ENCODE results near the gene WWOX.

WWOX gene

DNA sequence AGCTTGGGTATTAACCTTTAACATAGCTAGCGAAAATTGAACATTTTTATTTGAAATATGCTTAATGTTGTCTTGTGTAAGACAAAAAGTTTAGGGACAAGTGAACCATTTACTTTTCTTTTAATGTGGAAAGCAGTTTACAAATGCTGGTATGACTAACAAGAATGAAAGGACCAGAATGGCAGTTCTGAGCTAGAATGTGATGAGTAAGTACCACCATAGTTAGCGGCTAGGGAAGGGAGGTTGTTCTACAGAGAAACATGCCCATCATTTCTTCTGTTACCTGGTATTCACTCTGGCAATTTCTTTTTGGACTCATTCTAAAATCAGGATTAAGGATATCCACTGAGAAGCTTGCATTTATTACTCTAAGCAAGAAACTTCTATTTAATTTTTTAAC, 121.1 kb downstream of the WWOX start:
- no peak overlapping the region for H3K4me3 ChIP-seq (ENCODE audit: low read depth, low read length)

DNA sequence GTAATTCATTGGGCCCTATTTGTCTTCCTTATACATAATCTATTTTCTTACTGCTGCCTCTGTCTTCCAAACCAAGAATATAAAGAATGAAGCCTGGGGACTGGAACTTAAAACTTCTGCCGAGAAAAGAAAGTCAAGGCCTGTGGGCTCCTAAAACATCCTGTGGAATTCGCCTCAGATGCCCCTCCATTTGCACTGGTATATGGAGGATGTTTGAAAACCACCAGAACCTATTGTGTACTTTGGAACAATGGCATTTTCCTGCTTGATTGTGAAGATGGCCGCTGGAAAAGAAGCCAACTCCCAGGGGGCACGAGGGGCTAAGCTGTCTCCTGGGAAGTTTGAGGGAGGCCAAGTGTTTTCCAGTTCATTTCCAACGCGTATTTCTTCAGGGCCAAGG, 122.4 kb downstream of the WWOX start:
- no peak overlapping the region for H3K4me3 ChIP-seq (ENCODE audit: low read depth, low read length)

DNA sequence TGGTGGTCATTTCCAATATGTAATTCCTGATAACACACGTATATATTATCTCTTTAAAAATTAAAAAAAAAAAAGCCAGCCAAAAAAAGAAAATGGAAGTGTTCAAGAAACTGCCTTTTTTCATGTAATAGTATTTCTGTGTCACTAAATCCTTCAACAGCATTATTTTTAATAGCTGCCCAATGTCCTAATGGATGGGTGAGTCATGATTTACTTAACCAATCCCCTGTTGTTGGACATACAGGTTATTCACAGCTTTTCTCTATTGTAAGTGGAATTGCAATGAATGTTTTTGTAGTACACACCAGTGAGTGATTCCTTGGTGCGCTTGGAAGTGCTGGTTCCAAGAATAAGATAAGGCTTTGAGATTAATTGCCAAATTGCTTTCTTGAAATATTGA, 124.9 kb downstream of the WWOX start:
- no peak overlapping the region for H3K4me3 ChIP-seq (ENCODE audit: low read depth, low read length)

DNA sequence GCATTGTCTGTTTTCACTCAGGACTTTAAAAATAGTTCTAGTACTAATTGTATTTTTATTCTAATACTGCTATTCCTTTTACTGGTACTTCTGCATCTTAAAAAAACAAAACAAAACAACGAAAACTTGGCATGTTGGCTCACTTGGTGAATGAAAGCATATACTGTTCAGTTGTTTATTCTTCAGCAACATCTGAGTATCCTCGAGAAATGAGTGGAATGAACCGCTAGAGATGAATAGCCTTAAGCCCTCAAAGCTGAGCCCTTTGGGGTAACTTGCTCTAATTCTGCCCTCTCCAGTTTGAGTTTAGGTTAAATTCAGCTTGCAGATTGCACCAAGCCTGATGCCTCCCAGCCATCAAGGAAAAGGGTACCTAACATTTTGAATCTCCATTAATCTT, 126.5 kb downstream of the WWOX start:
- no peak overlapping the region for H3K4me3 ChIP-seq (ENCODE audit: low read depth, low read length)

DNA sequence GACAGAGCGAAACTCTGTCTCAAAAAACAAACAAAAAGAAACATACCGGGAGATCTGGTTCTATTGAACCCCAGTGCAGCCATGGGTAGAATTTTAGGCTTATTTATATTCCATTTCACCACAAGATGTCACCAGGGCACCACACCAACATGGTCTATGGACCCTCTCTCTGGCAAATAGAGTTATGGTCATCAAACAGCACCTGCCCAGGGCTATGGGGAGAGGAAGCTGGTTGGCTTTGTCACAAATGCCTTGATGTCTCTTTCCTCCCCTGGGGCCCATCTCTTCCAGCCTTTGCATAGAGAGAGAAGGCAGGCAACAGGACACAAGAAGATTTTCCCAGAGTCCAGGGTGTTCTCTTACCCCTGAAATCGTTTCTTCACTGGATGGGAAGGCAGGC, 128.4 kb downstream of the WWOX start:
- no peak overlapping the region for H3K4me3 ChIP-seq (ENCODE audit: low read depth, low read length)

DNA sequence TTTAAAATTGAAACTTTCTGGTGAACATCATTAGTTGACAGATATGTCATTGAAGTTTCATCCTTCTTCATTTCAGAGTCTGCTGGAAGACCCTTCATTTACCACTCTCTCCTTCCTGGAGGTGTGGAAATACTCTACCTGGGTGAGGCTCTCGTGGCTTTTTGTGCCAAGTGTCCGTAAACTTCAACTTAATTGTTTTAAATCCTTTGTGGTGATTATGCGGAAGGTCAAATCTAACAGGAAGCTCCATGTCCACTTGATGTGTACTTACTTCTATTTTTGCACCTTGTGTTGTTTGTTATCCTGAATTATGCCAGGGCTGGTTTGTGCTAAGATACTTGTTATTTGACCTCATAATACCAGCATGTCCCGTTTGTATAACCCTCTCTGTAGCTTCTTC, 129.2 kb downstream of the WWOX start:
- H3K4me3 ChIP-seq (ENCODE audit: low read depth, low read length), result no peak overlapping the region

DNA sequence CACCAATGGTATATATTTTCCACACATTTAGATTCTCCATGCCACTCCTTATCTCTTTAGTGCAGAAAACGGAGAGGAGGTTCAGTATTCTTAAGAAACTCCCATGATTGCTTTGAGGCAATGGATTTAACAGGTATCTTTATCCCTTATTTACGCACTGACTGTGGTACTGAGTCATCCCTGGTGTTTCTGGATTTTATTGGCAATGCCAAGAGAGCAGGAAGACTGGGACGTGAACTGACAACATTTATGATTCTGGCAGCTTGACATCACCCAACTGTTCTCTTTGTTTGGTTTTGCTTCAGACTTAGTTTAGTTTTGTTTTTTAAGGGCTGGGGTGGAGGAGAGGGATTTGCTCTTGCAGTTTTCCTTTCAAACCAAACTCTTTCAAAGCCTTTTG, 131.4 kb downstream of the WWOX start:
- H3K4me3 ChIP-seq (ENCODE audit: low read depth, low read length), result no peak overlapping the region

DNA sequence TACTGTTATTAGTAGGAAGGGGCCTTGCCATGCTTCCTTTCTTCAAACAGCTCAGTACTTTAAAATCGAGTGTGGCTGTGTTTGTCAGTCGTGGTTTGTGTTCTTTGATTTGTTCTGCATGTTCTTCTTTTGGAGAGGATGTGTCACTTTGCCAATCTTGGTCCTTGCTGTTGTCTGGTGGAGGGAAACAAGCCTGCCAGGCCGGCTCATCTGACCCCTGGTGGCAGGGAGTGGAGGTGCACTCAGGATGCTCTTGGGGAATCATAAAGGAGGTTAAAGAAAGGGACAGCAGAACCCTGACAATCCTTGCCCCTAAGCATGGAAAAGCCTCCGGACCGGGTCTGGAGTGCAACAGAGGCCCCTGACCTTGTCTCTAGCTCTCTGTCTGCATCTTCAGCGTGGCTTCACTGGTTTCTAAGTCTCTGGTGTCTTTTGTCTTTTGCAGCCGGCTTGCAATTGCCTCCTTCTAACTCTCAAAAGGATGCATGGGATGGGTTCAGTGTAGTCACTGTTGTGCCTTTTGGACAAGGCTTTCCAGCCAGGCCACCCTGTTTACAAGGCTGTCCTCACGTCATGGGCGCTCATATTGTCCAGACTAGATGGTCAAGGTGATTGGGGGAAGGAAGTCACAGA, 135.8 kb downstream of the WWOX start:
- no peak overlapping the region for H3K4me3 ChIP-seq (ENCODE audit: low read depth, low read length)

DNA sequence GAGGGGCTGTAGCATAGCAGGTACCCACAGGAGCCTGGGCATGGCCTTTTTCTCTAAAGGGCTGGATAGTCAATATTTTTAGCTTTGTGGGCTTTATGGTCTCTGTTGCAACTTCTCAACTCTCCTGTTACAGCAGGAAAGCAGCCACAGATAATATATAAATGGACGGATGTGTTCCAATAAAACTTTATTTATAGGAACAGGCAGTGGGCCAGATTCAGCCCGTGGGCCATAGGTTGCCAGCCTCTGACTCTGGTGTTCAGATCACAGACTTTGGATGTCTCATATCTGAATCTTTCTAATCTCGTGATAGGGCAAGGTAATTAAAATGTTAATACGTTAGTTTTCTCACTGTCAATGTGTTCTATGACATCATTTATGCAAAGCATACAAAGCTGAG, 136.4 kb downstream of the WWOX start:
- H3K4me3 ChIP-seq (ENCODE audit: low read depth, low read length), result no peak overlapping the region

DNA sequence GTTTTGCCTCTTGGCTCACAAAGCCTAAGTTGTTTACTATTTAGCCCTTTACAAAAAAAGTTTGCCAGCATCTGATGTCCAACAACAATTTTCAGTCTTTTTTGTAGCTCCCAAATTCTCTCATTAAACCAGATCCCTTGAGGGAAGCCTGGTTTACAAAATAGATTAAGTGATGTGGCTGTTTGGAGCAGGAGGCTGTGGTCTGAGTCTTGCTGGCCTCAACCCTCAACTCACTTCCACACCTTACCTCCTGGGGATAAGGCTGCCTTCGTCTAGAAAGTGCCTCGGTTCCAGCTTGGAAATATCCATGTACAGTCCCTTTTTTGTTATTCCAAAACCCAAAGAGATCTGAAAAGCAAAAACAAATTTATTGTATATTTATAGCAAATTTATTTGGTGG, 138.4 kb downstream of the WWOX start:
- H3K4me3 ChIP-seq (ENCODE audit: low read depth, low read length), result no peak overlapping the region

DNA sequence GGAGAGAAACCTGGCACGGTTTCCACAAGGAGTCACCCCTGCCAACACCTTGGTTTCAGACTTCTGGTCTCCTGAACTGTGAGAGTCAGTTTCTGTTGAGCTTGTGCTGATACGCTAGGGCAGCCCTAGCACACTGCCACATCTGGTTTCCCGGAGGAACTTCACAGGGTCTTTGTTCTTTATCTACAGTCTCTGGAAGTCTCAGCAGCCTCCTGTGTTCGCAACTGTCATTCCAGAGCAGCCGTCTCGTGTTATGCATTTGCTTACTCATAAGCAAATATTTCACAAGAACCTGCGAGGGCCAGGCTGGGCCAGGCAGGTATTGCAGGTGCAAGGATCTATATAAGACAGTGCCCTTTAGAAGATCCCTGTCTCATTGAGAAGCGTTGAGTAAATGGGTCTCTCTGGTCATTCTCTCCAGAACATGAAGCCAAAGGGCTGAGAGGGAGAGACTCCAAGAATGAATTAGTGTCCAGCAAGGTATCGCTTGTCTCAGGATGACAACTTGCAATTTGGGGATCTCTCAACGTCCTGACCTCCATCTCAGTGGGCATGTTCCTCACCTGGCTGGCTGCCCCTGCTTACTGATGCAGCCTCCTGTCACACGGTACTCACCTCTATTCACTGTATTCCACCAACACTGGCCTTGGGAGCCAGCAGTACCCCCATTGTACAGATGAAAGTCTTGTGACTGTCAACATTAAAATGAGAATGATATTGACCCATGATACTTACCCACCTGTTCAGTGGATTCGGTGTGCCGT, 141.2 kb downstream of the WWOX start:
- H3K4me3 ChIP-seq (ENCODE audit: low read depth, low read length), result no peak overlapping the region

DNA sequence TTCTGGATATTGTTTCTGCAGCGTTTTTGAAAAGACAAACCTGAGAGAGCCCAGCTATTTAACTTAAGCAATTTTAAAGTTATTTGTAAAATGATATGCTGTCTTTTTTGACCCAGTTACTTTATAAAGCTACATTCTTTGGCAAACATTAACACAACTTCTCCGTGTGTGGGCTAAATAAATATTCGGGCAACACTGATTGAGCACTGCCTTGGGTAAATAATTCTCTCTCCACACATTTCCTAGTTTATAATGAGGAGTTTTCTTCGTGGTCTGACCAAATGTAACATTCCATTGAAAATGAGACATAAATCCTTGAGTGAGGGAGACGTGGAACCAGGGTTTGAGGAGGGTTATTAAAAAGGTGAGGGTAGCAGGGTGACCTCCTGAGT, 142.8 kb downstream of the WWOX start:
- no peak overlapping the region for H3K4me3 ChIP-seq (ENCODE audit: low read depth, low read length)

DNA sequence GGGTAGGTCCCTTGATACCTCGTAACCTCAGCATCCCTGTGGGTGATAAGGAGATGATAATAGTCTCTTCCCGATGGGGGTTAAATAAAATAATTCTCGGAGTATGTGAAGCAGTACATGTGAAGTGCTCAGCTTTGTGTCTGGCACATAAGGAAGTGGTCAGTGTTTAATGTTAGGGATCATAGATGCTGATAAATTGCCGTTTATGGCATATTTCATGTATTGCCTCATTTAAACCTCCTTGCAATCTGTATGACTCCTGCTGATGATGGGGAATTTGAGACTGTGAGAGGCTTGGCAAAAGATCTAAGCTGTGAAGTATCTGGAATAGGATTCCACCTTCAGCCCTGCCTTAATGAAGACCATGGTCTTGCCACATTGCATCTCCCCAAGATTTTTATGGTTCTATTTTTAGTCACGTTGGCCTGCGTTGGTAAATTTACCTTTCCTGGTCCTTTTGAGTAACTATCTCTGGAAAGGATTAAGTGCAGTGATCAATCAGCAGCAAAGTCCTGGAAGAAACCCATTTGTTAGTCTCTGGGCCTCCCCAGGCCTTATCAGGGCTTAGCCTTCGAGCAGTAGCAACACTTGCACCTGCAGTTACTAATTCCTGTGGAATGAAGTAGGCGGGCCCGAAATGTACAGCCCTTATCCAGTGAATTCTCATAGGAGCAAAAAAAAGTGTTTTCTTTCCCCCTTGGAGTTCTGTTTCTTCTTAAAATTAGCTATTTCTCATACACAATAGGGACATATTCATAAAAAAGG, 144.9 kb downstream of the WWOX start:
- H3K4me3 ChIP-seq (ENCODE audit: low read depth, low read length), result no peak overlapping the region

DNA sequence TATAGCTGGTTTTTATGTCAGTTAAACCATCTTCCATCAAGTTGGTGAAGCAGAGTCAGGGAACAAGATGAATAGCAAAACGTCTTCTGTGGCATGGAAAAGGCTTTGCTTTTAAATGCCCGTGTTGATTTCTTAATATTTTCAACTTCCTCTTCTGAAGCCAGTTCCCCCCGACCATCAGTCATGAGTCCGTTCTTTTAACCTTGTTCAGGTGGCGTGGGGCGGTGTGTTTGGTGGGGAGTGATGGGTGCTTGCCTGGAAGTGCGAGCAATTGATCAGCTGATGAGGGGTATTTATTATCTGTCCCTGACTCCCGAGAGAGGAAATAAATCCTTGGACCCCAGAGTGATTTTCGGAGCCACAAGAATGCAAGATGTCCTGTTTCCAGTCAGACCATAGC, 147.1 kb downstream of the WWOX start:
- H3K4me3 ChIP-seq (ENCODE audit: low read depth, low read length), result no peak overlapping the region

DNA sequence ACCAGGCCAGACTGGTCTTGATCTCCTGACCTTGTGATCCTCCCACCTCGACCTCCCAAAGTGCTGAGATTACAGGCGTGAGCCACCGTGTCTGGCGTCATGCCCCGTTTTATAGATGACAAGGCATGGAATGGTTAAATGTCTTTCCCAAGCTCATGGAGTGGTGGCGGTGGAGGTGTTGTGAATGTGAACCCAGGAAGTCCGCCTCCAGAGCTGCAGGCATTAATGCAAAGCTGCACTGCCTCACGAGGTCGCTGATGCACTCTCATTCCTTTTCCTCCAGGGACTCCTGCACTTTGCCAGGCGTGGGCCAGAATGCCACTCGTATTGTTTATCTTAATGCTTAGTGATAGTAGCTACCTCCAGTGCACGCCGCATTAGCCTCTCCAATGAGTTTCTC, 149.6 kb downstream of the WWOX start:
- H3K4me3 ChIP-seq (ENCODE audit: low read depth, low read length), result no peak overlapping the region

DNA sequence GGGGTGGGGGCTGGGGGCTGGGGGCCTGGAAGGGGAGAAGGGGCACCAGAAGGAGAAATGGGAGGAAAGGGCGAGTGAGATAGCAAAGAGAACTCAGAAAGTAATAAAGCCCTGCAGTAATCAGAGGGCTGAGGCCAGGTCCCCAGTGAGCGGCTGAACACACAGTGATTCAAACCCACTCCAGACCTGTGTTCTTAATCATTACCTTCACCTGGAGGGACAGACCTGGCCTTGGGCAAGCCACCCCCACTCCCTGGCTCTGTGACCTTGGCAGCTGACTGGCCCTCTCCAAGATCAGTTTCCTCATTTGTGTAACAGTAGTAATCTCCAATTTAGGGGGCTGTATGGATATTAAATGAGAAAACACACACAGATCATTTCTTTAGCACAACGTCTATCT, 150.4 kb downstream of the WWOX start:
- no peak overlapping the region for H3K4me3 ChIP-seq (ENCODE audit: low read depth, low read length)

DNA sequence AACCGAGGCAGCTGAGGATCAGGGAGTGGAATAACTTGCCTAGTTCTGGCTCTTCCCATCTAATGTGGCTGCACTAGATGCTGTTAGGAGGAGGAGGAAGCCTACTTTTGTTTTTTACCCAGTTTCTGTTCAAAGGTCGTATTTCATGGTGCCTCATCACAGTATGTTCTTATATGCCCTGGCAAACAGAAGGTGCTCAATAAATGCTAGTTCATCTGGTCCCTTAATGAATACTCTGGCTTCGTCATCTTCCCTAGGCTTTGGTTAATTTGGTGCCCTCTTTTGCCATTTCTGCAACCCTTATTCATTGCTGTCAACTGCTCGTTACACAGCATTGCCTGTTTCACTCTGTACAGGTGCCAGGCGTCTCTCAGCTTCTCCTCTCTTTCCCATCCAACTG, 151.7 kb downstream of the WWOX start:
- no peak overlapping the region for H3K4me3 ChIP-seq (ENCODE audit: low read depth, low read length)

DNA sequence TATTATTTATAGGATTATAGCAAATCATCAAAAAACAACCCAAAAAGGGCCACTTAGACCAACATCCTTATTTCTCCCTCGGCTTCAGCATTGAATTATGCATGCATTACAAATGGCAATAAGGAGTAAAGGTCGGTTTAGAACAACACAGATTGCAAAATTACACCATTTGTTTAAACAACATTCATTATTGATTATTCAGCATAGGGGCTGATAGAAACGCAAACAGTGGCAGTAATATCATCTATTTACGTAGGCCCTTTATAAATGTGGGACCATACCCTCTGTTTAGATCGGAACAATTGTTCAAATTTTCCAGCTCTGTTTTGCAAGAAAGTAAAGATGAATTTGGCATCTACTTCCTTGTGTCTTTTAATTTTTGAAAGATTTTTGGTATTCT, 153.3 kb downstream of the WWOX start:
- no peak overlapping the region for H3K4me3 ChIP-seq (ENCODE audit: low read depth, low read length)

DNA sequence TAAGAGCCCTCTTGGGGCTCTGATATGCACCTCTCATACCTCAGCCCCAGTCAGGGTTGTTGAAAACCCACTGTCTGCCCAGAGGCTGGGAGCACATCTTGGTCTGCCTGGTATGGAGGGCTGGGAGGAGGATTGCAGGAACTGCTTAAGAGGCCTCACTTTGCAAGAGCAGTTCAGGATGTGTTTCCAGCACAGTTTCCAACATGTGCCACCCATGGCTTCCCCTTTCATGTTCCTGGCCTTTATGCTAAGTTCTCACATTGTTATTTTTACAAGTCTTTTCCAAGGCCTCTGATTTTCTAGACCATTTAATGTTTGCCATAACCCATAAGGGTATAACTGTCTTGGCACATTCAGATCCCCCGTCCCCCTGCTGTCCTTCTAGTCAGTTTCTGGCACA, 155.4 kb downstream of the WWOX start:
- H3K4me3 ChIP-seq (ENCODE audit: low read depth, low read length), result no peak overlapping the region

DNA sequence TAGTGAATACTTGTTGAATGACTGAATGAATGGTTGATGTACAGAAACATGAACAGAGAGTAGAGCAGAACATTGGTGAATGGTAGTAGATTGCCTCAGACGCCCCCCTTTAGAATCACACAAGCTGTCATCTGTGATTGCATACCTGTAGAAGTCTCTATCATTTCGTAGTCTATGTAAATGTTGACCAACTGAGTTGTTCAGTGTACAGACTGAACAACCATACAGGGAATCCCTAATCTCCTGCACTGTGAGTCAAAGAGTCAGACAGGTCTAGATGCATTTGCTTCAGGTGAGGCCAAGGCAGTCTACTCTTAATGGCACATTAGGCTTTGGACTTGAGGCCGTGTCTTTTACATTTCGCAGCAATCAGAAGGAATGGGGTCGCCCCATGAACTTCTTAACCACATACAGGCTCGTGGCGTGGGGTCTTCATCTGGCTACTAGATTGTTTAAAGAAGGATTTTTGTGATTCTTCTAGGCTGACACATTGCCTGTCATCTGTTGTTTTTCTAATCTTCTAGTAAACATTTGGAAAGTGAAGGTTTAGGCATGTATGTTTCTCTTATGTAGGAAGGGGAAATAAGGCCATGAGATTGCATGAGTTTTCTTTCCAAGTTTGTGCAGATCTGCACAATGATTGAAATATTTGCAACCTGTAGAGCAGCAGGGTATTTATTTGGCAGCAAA, 157.4 kb downstream of the WWOX start:
- H3K4me3 ChIP-seq (ENCODE audit: low read depth, low read length), result no peak overlapping the region

DNA sequence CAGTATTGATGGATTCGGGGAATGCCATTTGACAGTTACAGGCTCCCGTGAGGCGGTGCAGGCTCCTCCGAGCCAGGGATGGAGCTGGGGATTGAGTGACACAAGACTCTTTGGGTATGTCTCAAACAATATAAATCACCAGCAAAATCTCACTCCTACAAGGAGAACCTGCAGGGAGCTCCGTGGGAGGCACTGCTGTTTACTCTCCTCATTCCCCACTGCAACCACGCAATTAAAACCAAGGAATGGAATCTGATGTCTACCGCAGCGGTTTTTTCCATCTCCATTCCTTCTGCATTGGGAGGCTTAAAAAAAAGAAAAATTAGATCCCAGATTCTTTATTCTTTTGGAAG, 157.9 kb downstream of the WWOX start:
- H3K4me3 ChIP-seq (ENCODE audit: low read depth, low read length), result no peak overlapping the region
